Prostate gland (tissue), 2 donors: ENCODE measurements around the gene CABS1.

Experiments
- POLR2A ChIP-seq: fragments of 450-650 bp; IDR thresholded peaks from one replicate; pipeline ENCODE4 v1.6.1; 2016; ENCODE audit warnings: antibody characterized with exemption, mild to moderate bottlenecking
- POLR2AphosphoS5 ChIP-seq: sonication (generic); formaldehyde crosslinking; IDR thresholded peaks from one replicate; pipeline ENCODE4 v1.6.1; 2017; ENCODE audit warnings: antibody characterized with exemption
- TF ChIP-seq, protein P1 (sequence below), 4 experiments: fragments of 200-600 bp in 2 of 4; fragments of 450-650 bp in 2 of 4; sonication (generic) in 2 of 4; IDR thresholded peaks; 1 replicate in 3 of 4; 2 replicates in 1 of 4; pipeline ENCODE4 v1.5.1; 2016 to 2019; ENCODE audit warnings: antibody characterized with exemption in 4 of 4, mild to moderate bottlenecking in 2 of 4, moderate library complexity in 2 of 4

DNA sequence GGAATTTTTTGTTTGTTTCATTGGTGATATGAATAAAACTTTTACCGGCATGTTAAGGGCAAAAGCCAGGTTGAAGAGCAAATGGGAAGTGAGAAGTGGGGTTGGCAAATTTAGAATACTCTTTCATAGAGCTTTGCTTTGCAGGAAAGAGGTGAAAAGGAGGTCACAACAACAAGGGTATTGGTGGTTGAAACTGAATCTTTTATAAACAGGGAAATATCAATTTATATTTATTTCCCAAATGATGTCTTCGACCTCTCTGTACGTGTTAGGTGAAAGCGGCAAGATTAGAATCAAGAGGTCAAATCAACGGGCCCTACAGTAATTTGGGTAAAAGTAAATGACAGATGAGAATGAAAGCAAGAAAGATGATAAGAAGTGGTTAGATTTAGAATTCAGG, 29.2 kb downstream of the CABS1 start:
- TF ChIP-seq POLR2A (no peak), POLR2AphosphoS5 (no peak)
- TF ChIP-seq, protein P1, sequence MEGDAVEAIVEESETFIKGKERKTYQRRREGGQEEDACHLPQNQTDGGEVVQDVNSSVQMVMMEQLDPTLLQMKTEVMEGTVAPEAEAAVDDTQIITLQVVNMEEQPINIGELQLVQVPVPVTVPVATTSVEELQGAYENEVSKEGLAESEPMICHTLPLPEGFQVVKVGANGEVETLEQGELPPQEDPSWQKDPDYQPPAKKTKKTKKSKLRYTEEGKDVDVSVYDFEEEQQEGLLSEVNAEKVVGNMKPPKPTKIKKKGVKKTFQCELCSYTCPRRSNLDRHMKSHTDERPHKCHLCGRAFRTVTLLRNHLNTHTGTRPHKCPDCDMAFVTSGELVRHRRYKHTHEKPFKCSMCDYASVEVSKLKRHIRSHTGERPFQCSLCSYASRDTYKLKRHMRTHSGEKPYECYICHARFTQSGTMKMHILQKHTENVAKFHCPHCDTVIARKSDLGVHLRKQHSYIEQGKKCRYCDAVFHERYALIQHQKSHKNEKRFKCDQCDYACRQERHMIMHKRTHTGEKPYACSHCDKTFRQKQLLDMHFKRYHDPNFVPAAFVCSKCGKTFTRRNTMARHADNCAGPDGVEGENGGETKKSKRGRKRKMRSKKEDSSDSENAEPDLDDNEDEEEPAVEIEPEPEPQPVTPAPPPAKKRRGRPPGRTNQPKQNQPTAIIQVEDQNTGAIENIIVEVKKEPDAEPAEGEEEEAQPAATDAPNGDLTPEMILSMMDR (IDR thresholded peaks at IDR 0.05) = no peak
